ENCODE data around the gene PNPLA1. TPM values are rescaled to one million over a fixed set of nuclear protein-coding genes. Genes with fewer than 3 reads are reported as not detected.

The PNPLA1 gene
- total RNA-seq, 1 experiment from 2014 or later = 0.10 TPM

- ChIA-PET POLR2A (no interaction called here), RAD21 (ENCODE audit: low non-redundant PET in 1 of 2, low total read pairs in 2 of 2, uncharacterized antibody in 2 of 2, unreplicated experiment in 2 of 2) (no interaction called here), CTCF (interaction anchor here (0.7 to 2.1 kb wide), 3 partner anchors 12 to 429 kb away, joined by 3 to 8 read pairs (median 4); no protein-coding TSS in a partner anchor)
- BruUV-seq (replicated peaks) = no TSS peak
- H3K79me2 ChIP-seq (ENCODE audit: insufficient read depth, low read length) = no peaks in the 10 kb centered on the region
- no peak overlapping the region for H2AFZ ChIP-seq (ENCODE audit: low read depth, low read length, poor library complexity, severe bottlenecking)
- ATAC-seq (no peak), DNase-seq (ENCODE audit: low read depth, low spot score) (no peak)
- no peak overlapping the region for H3K4me3 ChIP-seq (replicated peaks in 1 of 2; ENCODE audit: low read depth in 1 of 2, low read length in 2 of 2)
- no peaks in the 10 kb centered on the region for H4K20me1 ChIP-seq (ENCODE audit: insufficient read depth)
- no peaks in the 10 kb centered on the region for H3K9me2 ChIP-seq (ENCODE audit: insufficient read depth)
- TF ChIP-seq EZH2 (IDR thresholded peaks at IDR 0.05) = no peak
- no peak for TF ChIP-seq SP1 (IDR thresholded peaks at IDR 0.05; ENCODE audit: low read depth)
- TF ChIP-seq CEBPB (IDR thresholded peaks at IDR 0.05; ENCODE audit: low read depth) = no peak
- no peak for TF ChIP-seq ZFX (IDR thresholded peaks at IDR 0.05)
- no peak for TF ChIP-seq TCF7L2 (IDR thresholded peaks at IDR 0.05; ENCODE audit: borderline replicate concordance, extremely low read depth, insufficient read depth, insufficient read length)
- TF ChIP-seq JUND (IDR thresholded peaks at IDR 0.05) = no peak
- TF ChIP-seq SRF (IDR thresholded peaks at IDR 0.05; ENCODE audit: low read depth) = no peak
- TF ChIP-seq ELF1 (IDR thresholded peaks at IDR 0.05; ENCODE audit: borderline replicate concordance, low read depth) = no peak
- TF ChIP-seq REST (IDR thresholded peaks at IDR 0.05; ENCODE audit: low read depth) = no peak
- TF ChIP-seq ATF3 (IDR thresholded peaks at IDR 0.05) = no peak
- no peak overlapping the region for H3K9ac ChIP-seq (ENCODE audit: low read length)
- H3K27ac ChIP-seq (ENCODE audit: low read depth, low read length) = no peak overlapping the region
- H3K4me1 ChIP-seq (ENCODE audit: control insufficient read depth in 1 of 2, insufficient read depth in 2 of 2, low read length in 2 of 2) = peaks cover 0 to 10% of the 10 kb centered on the region in 2 experiments; a peak in 1 of 4 replicates
- peaks cover 0 to 5% of the 10 kb centered on the region in 2 experiments; a peak in 1 of 4 replicates for H3K9me3 ChIP-seq (ENCODE audit: control insufficient read depth in 1 of 2, insufficient read depth in 1 of 2, low read depth in 1 of 2, low read length in 2 of 2)
- intact Hi-C loops (cut with micrococcal nuclease) = no loop called here
- H3K4me2 ChIP-seq (ENCODE audit: low read length) = no peak overlapping the region
- no peaks in the 10 kb centered on the region for H3K27me3 ChIP-seq (ENCODE audit: insufficient read depth, low read length)
- H3K36me3 ChIP-seq (ENCODE audit: control insufficient read depth in 1 of 2, insufficient read depth in 2 of 2, low read length in 2 of 2) = no peaks in the 10 kb centered on the region
Observed at GRCh38 chr6:36353411-36353915, 83.6 kb downstream of the PNPLA1 start.

Data from HCT116 (cell line).